T-cell (primary cell): ENCODE measurements around the gene EXOC6. TPM values are rescaled to one million over a fixed set of nuclear protein-coding genes. Genes with fewer than 3 reads are reported as not detected.

Experiments used
- ATAC-seq, 4 experiments: fragments of 200-7000 bp in 3 of 4; fragments of 150-1000 bp in 1 of 4; cut with Tn5 transposase; replicated peaks in 1 of 4; 1 replicate in 3 of 4; 2 replicates in 1 of 4; pipeline ENCODE4 v1.10.0; 2021; ENCODE audit warnings: moderate library complexity in 3 of 4, mild to moderate bottlenecking in 2 of 4, moderate number of reproducible peaks in 1 of 4
- CTCF ChIA-PET, 2 donors: fragments of 300-600 bp; sonication (Branson Sonifier 250); formaldehyde crosslinking; loops; one replicate each; lab custom pipeline; 2022; ENCODE audit warnings: antibody characterized with exemption in 2 of 2; lab: Charles Lee
- POLR2A ChIA-PET, 2 donors: fragments of 300-600 bp; sonication (Branson Sonifier 250); formaldehyde crosslinking; loops; one replicate each; lab custom pipeline; 2022; ENCODE audit warnings: antibody characterized with exemption in 2 of 2; lab: Charles Lee
- DNase-seq, 35 experiments: peaks; one replicate each; pipeline versions ENCODE4 v3.0.0 to v3.0.0-alpha.2; 2013 to 2023
- H3K27ac ChIP-seq: one replicate; pipeline ENCODE4 v1.5.1; 2013; ENCODE audit warnings: low read length
- H3K27me3 ChIP-seq, 2 experiments: replicated peaks in 1 of 2; 1 replicate in 1 of 2; 2 replicates in 1 of 2; pipeline versions ENCODE4 v1.6.1 to v1.7.0; 2013; ENCODE audit warnings: low read length in 1 of 2, mixed read lengths in 1 of 2; ENCODE audit not compliant: control insufficient read depth in 2 of 2, insufficient read depth in 2 of 2; ENCODE audit errors: extremely low read depth in 1 of 2
- H3K36me3 ChIP-seq, 2 donors: 1 replicate in 1 of 2; 2 replicates in 1 of 2; pipeline versions ENCODE4 v1.6.1 to v1.7.0; 2013; ENCODE audit warnings: low read length in 1 of 2; ENCODE audit not compliant: control insufficient read depth in 2 of 2, insufficient read depth in 1 of 2; ENCODE audit errors: extremely low read depth in 1 of 2
- H3K4me1 ChIP-seq, 2 experiments: 1 replicate in 1 of 2; 2 replicates in 1 of 2; pipeline versions ENCODE4 v1.6.1 to v1.7.0; 2013; ENCODE audit warnings: low read length in 2 of 2, mixed read lengths in 1 of 2; ENCODE audit not compliant: insufficient read depth in 2 of 2, control insufficient read depth in 1 of 2; ENCODE audit errors: extremely low read depth in 1 of 2
- H3K4me3 ChIP-seq, 2 donors: 1 replicate in 1 of 2; 2 replicates in 1 of 2; pipeline versions ENCODE4 v1.5.1 to v1.7.0; 2013; ENCODE audit warnings: mild to moderate bottlenecking in 2 of 2, low read length in 1 of 2, moderate library complexity in 1 of 2; ENCODE audit not compliant: control insufficient read depth in 1 of 2; ENCODE audit errors: extremely low read depth in 1 of 2
- H3K9me3 ChIP-seq: 2 replicates; pipeline ENCODE4 v1.7.0; 2013
- H3K27ac Mint-ChIP-seq, 2 donors: one replicate each; pipeline ENCODE4 v1.8.0; 2020 to 2021; ENCODE audit warnings: mild to moderate bottlenecking in 2 of 2, mixed read lengths in 2 of 2
- H3K27me3 Mint-ChIP-seq, 2 donors: one replicate each; pipeline ENCODE4 v1.8.0; 2021 to 2022; ENCODE audit warnings: mixed read lengths in 2 of 2
- H3K36me3 Mint-ChIP-seq: one replicate; pipeline ENCODE4 v1.8.0; 2021; ENCODE audit warnings: mixed read lengths
- H3K4me1 Mint-ChIP-seq, 3 donors: one replicate each; pipeline ENCODE4 v1.8.0; 2020 to 2022; ENCODE audit warnings: mixed read lengths in 3 of 3, mild to moderate bottlenecking in 1 of 3
- H3K4me3 Mint-ChIP-seq, 3 donors: one replicate each; pipeline ENCODE4 v1.8.0; 2020 to 2022; ENCODE audit warnings: mild to moderate bottlenecking in 3 of 3, mixed read lengths in 3 of 3, moderate library complexity in 3 of 3
- H3K9me3 Mint-ChIP-seq, 3 donors: one replicate each; pipeline ENCODE4 v1.8.0; 2020 to 2022; ENCODE audit warnings: mixed read lengths in 3 of 3
- WGBS: methylation state at CpG from one replicate; pipeline ENCODE4 v1.1.5; 2013; ENCODE audit warnings: missing lambda C conversion rate; ENCODE audit not compliant: insufficient coverage; 5-methylcytosine and 5-hydroxymethylcytosine counted together
- total RNA-seq, 35 experiments: library from RNA in 6 of 35; stranded (reverse) in 6 of 35; fragments of 120-200 nt in 1 of 35; gene quantifications; one replicate each; pipeline versions ENCODE4 v1.2.1 to v1.2.4 and lab custom pipeline; 2013 to 2026

Gene EXOC6
- total RNA-seq, 5 donors from 2014 or later (not counting 1 experiment from before 2014, with no cell fraction given), result 8.7 to 13.3 (median 9.7) TPM

DNA sequence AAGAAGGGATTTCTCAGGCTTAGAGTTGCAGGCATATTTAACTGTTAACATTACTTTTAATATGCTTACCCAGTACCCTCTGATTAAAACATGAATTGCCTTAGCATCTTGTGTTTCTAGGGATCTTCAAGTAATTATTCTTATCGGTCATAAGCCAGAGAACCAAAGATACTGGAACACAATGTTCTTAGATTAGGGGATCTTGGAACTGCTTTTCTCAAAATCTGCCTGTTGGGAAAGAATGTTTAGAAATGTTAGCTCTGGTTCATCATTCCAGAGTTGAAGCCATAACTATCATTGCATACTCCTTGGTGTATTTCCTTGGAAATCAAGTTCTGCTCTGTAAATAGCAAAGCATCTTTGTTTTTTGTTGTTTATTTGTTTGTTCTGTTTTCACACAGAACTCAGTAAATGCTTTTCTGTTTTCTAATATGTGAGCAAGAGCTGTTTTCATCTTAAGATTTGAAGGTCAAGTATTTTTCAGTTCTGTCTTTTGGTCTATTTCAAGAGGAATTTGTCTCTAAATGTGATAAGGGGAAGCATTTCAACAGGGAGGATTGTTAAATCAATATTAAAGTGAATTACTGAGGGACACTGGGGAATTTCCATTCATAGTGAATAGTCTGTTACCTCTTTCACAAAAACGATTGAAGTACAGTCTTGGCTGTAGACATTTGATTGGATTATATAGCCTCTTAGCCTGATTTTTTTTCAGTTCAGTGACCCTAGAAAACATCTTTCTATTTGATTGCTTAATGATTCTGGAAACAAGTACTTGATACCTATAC is 109.1 kb downstream of the EXOC6 start:
- DNase-seq (no peak), ATAC-seq (no peak)
- Histone ChIP-seq H3K27me3 (no peaks in the 10 kb centered on the region), H3K4me3 (no peak overlapping the region), H3K4me1 (no peaks in the 10 kb centered on the region), H3K36me3 (peaks cover 0 to 3% of the 10 kb centered on the region in 2 donors), H3K27ac (no peak overlapping the region), H3K9me3 (no peaks in the 10 kb centered on the region)
- CTCF ChIA-PET, result interaction anchor here (0.6 to 0.9 kb wide), 2 partner anchors 10 kb away, joined by 3 read pairs; no protein-coding TSS in a partner anchor
- Mint-ChIP-seq H3K4me3 (no peak overlapping the region), H3K36me3 (peaks cover 44% of the 10 kb centered on the region), H3K4me1 (no peaks in the 10 kb centered on the region), H3K27ac (no peak overlapping the region), H3K9me3 (no peaks in the 10 kb centered on the region), H3K27me3 (no peaks in the 10 kb centered on the region)
- POLR2A ChIA-PET, result interaction anchor here in 1 of 2 donors (0.6 kb wide), 1 partner anchor 154 kb away, joined by 3 read pairs; no protein-coding TSS in a partner anchor
- WGBS, result 100% methylated on average over 2 of the region's 2 CpGs

DNA sequence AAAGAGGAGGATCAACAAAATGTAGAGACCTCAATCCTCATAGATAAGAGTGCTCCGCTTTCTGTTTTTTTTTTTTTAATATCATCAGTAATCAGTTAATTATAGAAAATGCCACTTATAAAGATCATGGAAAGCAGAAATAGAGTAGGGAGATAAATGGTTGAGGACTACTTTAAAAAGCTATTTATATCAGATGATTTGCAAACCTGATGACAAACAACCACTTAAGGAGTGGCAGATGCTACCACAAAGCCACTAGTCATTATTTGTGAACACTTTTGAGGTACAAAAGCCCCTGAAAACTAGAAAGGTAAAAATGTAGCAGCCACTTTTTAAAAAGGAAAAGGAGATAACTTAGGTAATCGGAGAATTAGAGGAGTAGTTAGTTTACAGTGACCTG is 113.3 kb downstream of the EXOC6 start:
- H3K4me1 ChIP-seq, result no peaks in the 10 kb centered on the region
- DNase-seq, result no peak
- POLR2A ChIA-PET, result interaction anchor here in 1 of 2 donors (0.7 kb wide), 1 partner anchor 98 kb away, joined by 9 read pairs; no protein-coding TSS in a partner anchor
- Mint-ChIP-seq H3K36me3 (peaks cover 38% of the 10 kb centered on the region), H3K27me3 (no peaks in the 10 kb centered on the region), H3K4me3 (no peak overlapping the region), H3K27ac (no peak overlapping the region), H3K4me1 (no peaks in the 10 kb centered on the region), H3K9me3 (no peaks in the 10 kb centered on the region)
- H3K9me3 ChIP-seq, result no peaks in the 10 kb centered on the region
- H3K36me3 ChIP-seq, result peaks cover 0 to 3% of the 10 kb centered on the region in 2 donors
- CTCF ChIA-PET, result interaction anchor here in 1 of 2 donors (0.9 kb wide), 1 partner anchor 78 kb away, joined by 4 read pairs; no protein-coding TSS in a partner anchor
- H3K27ac ChIP-seq, result no peak overlapping the region
- no peak overlapping the region for H3K4me3 ChIP-seq
- no peak for ATAC-seq
- no peaks in the 10 kb centered on the region for H3K27me3 ChIP-seq
- whole genome bisulfite sequencing, result no CpG with 5 or more reads among the region's 2 CpGs

DNA sequence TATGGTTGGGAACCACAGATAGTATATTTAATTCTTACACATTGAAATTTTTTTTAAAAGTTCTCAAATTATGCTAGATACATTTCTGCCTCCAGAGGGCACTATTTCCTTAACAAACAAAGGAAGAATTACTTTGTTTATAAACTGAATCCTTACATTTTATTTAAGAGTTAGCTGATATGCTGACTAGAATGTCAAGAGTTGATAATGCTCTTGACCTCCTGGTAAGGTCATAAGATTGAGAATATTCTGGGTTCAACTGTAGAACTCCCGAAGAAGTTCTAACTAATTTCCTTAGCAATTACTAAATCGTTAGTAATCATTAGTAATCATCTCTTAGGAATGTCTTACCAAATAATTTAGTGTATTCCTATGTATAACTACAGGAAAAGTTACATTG is 117.0 kb downstream of the EXOC6 start:
- whole genome bisulfite sequencing, result no CpG with 5 or more reads among the region's 2 CpGs
- ChIA-PET POLR2A (no interaction called here), CTCF (interaction anchor here (0.8 to 1.7 kb wide), 7 partner anchors 11 to 389 kb away, joined by 3 to 7 read pairs (median 3); no protein-coding TSS in a partner anchor)
- no peaks in the 10 kb centered on the region for H3K9me3 ChIP-seq
- H3K27me3 ChIP-seq, result no peaks in the 10 kb centered on the region
- Mint-ChIP-seq H3K4me3 (no peak overlapping the region), H3K36me3 (peaks cover 20% of the 10 kb centered on the region), H3K27me3 (no peaks in the 10 kb centered on the region), H3K4me1 (no peaks in the 10 kb centered on the region), H3K27ac (no peak overlapping the region), H3K9me3 (no peaks in the 10 kb centered on the region)
- H3K36me3 ChIP-seq, result no peaks in the 10 kb centered on the region
- H3K4me3 ChIP-seq, result no peak overlapping the region
- H3K4me1 ChIP-seq, result no peaks in the 10 kb centered on the region
- H3K27ac ChIP-seq, result no peak overlapping the region
- DNase-seq, result peak in 1 of 35 experiments; percentile 51
- ATAC-seq, result no peak

DNA sequence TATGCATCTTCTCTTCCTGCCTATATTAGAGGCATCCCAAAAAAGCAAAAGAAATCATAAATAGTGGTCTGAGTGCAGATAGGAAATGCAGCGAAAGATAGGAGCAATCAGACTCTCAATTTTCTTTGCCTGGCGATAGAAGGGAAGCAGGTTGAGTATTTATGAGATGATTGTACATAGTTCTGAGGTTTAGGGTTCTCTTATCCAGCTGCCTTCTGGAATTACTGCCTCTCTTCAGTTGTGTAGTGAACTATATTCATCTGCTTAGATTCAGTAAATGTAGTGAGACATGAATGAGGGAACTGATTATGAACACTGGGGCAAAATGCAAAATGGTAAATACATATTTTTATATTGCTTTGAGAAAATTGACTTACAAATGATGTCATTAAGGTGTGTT is 119.3 kb downstream of the EXOC6 start:
- no peaks in the 10 kb centered on the region for H3K9me3 Mint-ChIP-seq
- H3K27ac Mint-ChIP-seq, result no peak overlapping the region
- peaks cover 0 to 8% (median 1%) of the 10 kb centered on the region in 3 donors for H3K4me1 Mint-ChIP-seq
- 95% methylated on average over 2 of the region's 2 CpGs for WGBS
- Histone ChIP-seq H3K9me3 (no peaks in the 10 kb centered on the region), H3K36me3 (peaks cover 3 to 4% of the 10 kb centered on the region in 2 donors), H3K4me1 (no peaks in the 10 kb centered on the region), H3K27ac (no peak overlapping the region), H3K27me3 (no peaks in the 10 kb centered on the region), H3K4me3 (no peak overlapping the region)
- H3K4me3 Mint-ChIP-seq, result no peak overlapping the region
- POLR2A ChIA-PET, result no interaction called here
- no peak for ATAC-seq
- CTCF ChIA-PET, result interaction anchor here in 1 of 2 donors (0.6 to 1.3 kb wide), 3 partner anchors 10 to 515 kb away, joined by 3 to 4 read pairs (median 3); partner anchors contain the start of gene MYOF
- no peaks in the 10 kb centered on the region for H3K27me3 Mint-ChIP-seq
- DNase-seq, result no peak
- peaks cover 28% of the 10 kb centered on the region for H3K36me3 Mint-ChIP-seq

DNA sequence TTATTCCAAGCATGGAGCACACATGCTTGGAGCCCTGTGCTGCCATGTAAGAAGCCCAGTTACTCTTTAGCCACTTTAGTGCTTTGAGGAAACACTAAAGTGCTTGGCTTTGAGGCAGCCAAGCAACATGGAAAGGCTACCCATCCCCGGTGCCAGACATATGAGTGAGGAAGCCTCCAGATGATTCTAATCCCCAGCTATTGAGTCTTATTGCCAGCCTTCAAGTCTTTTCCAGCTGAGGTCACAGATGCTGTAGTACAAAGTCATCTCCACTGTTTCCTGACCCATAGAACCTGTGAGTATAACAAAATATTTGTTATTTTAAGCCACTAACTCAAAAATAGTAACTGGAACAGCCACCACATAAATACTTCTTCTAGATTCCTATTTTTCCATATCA is 120.8 kb downstream of the EXOC6 start:
- 100% methylated on average over 1 of the region's 1 CpG for WGBS
- CTCF ChIA-PET, result interaction anchor here in 1 of 2 donors (0.5 kb wide), 1 partner anchor 671 kb away, joined by 3 read pairs; no protein-coding TSS in a partner anchor

DNA sequence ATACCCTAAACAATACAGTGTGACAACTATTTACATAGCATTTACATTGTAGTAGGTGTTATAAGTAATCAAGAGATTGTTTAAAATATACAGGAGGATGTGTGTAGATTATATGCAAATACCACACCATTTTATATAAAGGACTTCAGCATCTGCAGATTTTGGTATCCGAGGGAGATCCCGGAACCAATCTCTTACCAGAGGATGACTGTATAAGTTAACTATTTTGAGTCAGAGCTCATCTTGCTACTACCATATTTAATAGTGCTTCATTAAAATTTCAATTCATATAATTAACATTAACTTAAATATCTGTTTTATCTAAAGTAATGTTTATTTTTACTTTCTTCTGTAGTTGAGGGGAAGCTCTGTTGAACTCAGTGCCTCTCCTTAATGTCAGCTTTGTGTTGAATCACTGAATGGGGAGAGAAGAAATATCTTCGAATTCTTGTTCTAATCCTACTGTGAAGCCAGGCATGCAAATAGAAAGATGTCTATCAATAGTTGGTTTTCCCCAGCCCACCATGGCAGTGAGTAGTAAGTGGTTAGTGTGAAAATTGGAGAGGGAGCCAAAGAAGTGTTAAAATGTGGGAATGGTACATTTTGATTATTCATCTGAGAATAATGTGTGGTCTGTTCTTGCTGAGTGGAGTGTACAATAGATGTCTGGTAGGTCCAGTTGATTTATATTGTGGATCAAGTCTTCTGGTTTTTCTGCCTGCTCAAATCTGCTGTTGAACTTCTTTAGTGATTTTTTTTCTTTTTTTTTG is 122.2 kb downstream of the EXOC6 start:
- no peak overlapping the region for H3K4me3 ChIP-seq
- no peaks in the 10 kb centered on the region for H3K4me1 ChIP-seq
- no peaks in the 10 kb centered on the region for H3K27me3 Mint-ChIP-seq
- DNase-seq (no peak), ATAC-seq (no peak)
- no peak overlapping the region for H3K27ac ChIP-seq
- H3K36me3 ChIP-seq, result peaks cover 4 to 6% of the 10 kb centered on the region in 2 donors
- H3K4me3 Mint-ChIP-seq, result no peak overlapping the region
- CTCF ChIA-PET, result interaction anchor here in 1 of 2 donors (0.5 kb wide), 1 partner anchor 10 kb away, joined by 6 read pairs; no protein-coding TSS in a partner anchor
- no peaks in the 10 kb centered on the region for H3K27me3 ChIP-seq
- H3K36me3 Mint-ChIP-seq, result peaks cover 39% of the 10 kb centered on the region
- WGBS, result no CpG with 5 or more reads among the region's 3 CpGs
- no peaks in the 10 kb centered on the region for H3K9me3 Mint-ChIP-seq
- peaks cover 2% of the 10 kb centered on the region for H3K9me3 ChIP-seq
- peaks cover 0 to 8% (median 1%) of the 10 kb centered on the region in 3 donors for H3K4me1 Mint-ChIP-seq
- POLR2A ChIA-PET, result no interaction called here
- no peak overlapping the region for H3K27ac Mint-ChIP-seq

More for the DNA sequence above, 120.8 kb downstream of the EXOC6 start:
- peaks cover 2% of the 10 kb centered on the region for H3K9me3 ChIP-seq
- Mint-ChIP-seq H3K4me3 (no peak overlapping the region), H3K9me3 (no peaks in the 10 kb centered on the region), H3K27me3 (no peaks in the 10 kb centered on the region), H3K4me1 (peaks cover 0 to 8% (median 1%) of the 10 kb centered on the region in 3 donors), H3K36me3 (peaks cover 39% of the 10 kb centered on the region), H3K27ac (no peak overlapping the region)
- POLR2A ChIA-PET, result interaction anchor here in 1 of 2 donors (0.6 kb wide), 1 partner anchor 400 kb away, joined by 6 read pairs; no protein-coding TSS in a partner anchor
- H3K27me3 ChIP-seq, result no peaks in the 10 kb centered on the region
- H3K27ac ChIP-seq, result no peak overlapping the region
- no peak overlapping the region for H3K4me3 ChIP-seq
- no peak for DNase-seq
- no peaks in the 10 kb centered on the region for H3K4me1 ChIP-seq
- H3K36me3 ChIP-seq, result peaks cover 4 to 6% of the 10 kb centered on the region in 2 donors
- ATAC-seq, result no peak
